Measurements from ENCODE around the gene IFI35.
A peak's percentile ranks its signal among the peaks of the same experiment; 100 is the strongest.
"Not testable (repeated sequence)": the region's sequence is repeated elsewhere in the genome, so short reads cannot be mapped to it uniquely, and the experiment has no call there.

The IFI35 gene

DNA sequence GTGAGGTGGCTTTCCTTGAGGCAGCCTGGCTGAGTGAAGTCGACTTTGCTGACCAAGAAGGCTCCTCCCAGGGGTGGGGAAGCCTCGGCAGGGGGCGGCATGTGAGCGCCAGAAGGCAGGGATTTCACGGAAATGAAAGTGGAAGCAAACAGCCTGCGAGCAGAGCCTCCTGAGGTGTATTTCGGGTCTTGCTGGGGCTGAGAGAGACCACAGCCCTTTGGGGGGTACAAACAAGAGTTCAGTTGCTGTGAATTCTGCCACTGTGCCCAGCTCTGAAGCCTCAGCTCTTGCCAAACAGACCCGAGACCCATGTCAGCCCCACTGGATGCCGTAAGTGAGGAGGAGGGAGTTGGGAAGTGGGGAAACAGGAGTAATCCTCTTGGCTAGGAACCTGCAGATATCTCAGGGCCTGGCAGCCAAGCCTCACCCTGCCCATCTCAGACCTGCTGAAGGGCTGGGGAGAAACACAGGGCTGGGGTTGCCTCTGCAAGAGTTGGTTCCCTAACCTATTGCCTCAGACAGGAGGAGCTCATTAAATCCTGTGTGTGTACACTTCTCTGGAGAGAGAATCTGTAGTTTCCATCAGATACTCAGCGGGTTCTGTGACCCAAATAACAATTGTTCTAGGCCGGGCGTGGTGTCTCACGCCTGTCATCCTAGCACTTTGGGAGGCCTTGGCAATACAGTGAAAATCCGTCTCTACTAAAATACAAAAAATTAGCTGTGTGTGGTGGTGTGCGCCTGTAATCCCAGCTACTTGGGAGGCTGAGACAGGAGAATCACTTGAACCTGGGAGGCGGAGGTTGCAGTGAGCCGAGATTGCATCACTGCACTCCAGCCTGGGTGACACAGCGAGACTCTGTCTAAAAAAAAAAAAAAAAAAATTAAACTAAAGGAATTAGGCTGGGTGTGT is at the start of gene IFI35:
Gene IFI35 (plus strand): TSS at position 146 of the 913 bp plus-strand sequence. CDS start 164 bp downstream, at position 310.
- DNase-seq, result peak; percentile 49

DNA sequence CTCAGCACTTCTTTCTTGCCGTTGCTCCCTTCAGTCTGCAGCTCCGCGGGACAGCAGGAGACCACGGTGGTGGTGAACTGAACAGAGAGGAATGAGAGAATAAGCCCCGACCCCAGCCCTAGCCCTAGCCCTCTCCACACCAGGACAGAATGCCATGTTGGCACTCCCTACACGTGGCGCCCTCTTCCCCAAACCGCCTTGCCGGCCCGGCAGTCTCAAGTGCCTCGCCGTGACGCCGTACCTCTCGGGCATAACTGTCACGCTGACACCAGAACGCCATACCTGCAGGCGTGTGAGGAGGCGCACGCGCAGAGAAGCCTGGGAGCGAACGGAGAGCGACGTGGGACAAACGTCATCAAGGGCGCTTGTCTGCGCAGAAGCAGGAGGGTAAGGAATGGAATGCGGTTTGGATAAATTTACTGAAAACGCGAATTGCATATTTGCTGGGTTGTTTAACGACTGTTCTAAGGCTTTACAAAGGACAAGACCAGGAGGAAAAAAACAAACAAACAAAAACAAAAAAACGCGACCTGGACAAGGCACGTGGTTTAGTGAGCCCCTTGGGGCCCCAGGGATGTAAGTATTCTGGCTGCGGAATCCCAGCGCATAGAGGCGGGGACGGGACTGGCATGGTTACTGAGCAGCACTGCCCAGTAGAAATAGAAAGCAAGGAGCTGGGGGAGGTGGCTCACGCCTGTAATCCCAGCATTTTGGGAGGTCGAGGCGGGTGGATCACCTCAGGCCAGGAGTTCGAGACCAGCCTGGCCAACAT is 42.2 kb upstream of the IFI35 start, which contains the start of gene AARSD1:
Gene AARSD1 (minus strand): TSS at position 294 of the 772 bp plus-strand sequence. CDS start 14 bp downstream, at position 280.
- DNase-seq, result peak; percentile 65

DNA sequence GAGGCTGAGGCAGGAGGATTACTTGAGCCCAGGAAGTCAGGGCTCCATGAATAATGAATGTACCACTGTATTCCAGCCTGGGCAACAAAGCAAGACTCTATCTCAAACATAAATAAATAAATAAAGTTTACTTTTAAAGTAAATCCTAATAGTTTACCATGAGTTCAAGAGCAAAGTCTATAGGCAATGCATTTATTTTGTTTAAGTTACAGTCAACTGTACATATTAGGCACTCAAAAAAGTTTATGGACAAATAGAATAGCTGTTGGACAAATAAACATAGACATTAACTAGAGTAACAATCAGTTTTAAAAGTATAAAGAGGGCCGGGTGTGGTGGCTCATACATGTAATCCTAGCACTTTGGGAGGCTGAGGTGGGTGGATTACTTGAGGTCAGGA is 38.7 kb upstream of the IFI35 start:
- DNase-seq, result no peak

DNA sequence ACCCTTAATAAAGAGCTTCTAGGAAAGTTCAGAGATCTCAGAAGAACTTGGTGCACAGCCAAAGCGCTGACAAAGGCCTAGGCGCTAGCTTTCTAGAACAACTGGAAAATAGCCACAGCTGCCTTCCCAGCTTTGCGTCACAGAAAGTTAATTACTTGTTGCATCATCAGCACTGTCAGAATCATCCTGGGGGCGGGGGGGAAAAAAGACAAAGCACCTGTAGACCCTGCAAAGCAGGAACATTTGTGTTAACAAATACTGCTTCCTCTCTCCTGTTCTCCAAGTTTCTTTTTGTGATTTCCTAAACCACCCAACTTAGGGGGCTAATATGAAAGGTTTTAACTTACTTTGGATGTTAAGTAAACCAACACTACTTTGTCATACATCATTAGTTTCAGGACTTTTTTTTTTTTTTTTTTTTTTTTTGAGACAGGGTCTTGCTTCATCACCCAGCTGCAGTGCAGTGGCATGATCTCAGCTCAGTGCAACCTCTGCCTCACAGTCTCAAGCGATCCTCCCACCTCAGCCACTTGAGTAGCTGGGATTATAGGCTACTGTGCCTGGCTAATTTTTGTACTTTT is 37.5 kb upstream of the IFI35 start:
- DNase-seq, result peak; percentile 5

DNA sequence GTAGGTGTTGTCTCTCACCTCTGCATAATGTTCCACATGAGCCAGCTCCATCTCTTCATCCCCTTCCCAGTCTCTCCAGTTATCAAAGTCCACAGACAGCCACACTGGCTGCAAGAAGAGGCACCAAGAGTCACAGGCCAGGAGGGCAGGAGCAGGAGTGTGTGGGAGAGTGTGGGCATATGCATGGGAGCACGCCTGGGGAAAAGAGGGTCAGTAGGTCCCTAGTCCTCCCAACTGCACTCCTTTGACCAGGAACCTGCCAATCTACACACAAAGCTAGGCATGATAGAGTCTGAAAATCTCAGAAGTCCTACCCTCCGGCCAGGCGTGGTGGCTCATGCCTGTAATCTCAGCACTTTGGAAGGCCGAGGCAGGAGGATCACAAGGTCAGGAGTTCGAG is 35.0 kb upstream of the IFI35 start:
- DNase-seq, result no peak

DNA sequence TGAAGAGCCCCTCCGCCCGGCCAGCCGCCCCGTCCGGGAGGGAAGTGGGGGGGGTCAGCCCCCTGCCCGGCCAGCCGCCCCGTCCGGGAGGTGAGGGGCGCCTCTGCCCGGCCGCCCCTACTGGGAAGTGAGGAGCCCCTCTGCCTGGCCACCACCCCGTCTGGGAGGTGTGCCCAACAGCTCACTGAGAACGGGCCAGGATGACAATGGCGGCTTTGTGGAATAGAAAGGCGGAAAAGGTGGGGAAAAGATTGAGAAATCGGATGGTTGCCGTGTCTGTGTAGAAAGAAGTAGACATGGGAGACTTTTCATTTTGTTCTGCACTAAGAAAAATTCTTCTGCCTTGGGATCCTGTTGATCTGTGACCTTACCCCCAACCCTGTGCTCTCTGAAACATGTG is 33.3 kb upstream of the IFI35 start:
- DNase-seq, result not testable (repeated sequence)

DNA sequence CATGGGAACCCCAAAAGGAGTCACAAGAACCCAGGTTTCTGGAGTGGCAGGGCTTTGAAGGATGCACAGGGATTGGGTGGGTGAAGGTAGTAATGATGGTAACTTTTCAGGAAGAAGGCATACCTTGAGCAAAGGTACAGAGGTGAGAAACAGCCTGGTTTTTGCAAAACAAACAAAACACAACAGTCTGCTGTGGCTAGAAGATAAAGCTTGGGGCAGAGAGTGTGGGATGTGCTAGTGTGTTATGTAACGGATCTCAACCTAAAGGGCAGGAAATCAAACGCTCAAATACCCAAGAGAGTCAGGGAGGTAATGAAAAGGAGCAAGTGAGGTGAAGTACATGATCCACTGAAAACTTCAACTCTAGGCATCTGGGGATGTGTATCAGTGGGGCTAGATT is 31.3 kb upstream of the IFI35 start:
- no peak for DNase-seq

DNA sequence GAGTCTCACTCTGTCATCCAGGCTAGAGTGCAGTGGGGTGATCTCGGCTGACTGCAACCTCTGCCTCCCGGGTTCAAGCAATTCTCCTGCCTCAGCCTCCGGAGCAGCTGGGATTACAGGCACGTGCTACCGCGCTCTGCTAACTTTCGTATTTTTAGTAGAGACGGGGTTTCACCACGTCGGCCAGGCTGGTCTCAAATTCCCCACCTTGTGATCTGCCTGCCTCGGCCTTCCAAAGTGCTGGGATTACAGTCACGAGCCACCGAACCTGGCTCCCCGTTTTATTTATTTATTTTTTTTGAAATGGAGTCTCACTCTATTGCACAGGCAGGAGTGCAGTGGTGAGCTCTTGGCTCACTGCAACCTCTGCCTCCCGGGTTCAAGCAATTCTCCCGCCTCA is 30.9 kb upstream of the IFI35 start:
- DNase-seq, result not testable (repeated sequence)

DNA sequence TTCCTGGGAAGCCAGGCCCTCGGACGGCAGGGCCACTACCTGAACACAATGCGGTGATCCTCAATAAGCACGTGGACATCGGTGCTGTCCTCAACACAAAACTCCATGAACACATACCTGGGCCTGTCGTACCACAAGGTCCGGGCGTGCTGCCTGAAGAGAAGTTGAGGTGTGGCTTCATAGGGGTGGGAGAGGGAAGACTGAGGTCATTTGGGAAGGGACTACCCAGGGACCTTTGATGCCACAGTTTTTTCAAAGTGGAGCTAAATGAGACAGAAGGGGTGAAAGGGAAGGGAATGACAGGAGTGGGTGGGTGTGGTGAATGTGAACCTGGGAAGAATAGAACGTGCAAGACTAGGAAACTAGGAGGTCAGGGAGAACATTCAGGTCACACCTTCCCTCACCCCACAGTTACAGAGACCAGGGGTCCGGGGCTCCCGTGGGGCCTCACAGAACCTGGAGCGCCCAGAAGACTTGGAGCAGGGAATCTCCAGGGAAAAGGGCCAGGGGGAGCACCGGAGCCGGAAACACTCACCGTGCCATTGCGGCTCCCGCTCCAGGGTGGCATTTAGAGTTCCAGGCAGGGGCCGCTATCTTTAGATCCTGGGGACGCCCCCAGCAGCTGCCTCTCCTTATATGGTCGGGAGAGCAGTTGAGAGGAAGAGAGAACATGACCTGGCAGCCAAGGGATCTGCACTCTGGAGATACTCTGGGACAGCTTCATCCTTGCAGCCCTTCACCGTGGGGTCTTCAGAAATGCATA is 26.9 kb upstream of the IFI35 start, which contains the start of gene PTGES3L:
Gene PTGES3L (minus strand): TSS at position 570 of the 763 bp plus-strand sequence. CDS start 27 bp downstream, at position 543.
- no peak for DNase-seq

DNA sequence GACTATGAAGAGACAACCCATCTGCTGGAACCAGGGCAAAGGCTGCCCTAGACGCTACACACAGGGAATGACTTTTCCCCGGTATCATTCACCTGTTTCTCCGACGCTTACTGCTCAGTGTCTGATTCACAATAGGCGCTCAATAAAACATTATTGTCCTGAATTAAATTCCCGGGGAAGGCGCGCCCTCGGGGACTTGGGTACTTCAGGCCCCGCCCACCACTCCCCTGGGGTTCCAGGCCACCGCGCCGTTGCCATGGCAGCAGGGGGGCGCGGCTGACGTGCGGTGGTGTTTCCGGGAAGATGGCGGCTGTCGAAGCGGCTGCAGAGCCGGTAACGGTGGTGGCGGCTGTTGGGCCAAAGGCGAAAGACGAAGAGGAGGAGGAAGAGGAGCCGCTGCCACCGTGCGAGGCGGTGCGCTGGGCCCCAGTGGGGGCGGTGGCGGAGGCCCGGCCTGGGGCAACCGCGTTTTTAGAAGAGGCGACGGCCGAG is 26.3 kb upstream of the IFI35 start, which contains the start of gene RUNDC1:
Gene RUNDC1 (plus strand): TSS at position 292 of the 492 bp plus-strand sequence. CDS start 12 bp downstream, at position 304.
- no peak for DNase-seq

DNA sequence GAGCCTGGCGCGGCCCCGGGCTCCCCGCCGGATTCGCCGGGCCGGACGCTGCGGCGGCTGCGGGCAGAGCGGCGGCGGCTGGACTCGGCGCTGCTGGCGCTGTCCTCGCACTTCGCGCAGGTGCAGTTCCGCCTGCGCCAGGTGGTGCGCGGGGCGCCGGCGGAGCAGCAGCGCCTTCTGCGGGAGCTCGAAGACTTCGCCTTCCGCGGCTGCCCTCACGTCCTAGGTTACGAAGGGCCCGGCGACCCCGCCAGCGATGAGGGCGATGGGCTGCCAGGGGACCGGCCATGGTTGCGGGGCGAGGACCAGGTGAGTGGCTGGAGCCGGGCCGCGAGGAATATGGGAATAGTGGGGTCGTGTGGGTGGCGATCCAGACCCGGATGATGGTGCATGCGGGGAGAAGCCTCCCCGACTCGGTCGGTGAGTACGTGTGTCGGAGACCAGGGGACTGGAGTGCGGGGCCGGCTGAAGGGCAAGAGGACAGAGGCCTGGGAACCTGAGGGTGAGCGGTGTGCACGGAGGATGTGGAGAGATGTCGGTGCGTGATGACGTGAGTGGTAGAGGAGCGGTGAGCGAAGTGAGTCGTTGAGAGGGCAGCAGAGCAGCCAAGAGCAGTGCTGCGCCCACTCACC is 25.7 kb upstream of the IFI35 start:
- DNase-seq, result peak; percentile 13

DNA sequence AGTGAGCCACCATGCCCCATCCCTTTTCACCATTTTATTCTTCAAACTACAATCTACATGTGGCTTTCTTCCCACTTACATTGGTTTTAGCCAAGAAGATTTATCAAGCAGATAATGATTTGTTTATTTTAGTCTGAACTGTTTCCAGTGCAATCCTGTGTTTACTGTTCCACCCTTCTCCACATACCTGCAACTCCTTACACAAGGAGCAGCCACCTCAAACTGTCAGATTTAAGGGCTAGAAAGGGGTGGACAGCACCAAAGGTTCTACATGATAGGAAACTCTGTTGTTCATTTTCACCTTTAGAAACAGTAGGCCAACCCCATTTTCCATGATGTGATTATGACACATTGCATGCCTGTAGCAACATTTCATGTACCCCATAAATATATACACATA is 24.3 kb upstream of the IFI35 start:
- no peak for DNase-seq

DNA sequence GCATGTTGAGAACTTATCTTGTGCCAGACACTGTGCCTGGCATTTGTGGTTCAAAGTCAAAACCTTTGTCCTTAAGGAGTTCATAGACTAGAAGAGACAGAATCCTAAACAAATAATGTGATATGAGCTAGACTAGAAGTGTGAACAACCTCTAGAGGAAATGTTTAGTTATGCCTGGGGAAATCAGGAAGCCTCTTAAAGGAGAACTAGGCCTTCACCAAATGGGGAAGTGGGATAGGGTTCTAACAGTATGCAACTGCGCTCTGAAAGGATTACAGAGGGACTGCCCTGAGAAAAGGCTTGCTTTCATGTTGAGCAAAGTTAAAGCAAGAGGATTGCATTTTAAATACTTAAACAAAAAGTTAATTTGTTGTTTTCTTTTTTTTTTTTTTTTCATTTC is 21.4 kb upstream of the IFI35 start:
- DNase-seq, result peak; percentile 71

DNA sequence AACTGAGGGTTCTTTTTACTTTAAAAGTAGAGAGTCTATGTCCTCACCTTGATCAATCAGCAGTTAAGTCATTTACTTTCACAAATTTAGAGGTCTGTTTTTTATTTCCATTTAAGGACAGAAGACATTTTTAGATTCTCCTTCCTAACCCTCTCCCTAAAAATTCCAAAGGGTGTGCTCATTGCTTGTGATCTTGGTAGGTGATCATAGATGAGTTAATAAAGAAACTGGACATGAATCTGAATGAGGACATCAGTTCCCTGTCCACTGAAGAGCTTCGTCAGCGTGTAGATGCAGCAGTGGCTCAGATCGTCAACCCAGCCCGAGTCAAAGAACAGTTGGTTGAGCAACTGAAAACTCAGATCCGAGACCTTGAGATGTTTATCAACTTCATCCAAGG is 17.4 kb upstream of the IFI35 start:
- DNase-seq, result no peak

DNA sequence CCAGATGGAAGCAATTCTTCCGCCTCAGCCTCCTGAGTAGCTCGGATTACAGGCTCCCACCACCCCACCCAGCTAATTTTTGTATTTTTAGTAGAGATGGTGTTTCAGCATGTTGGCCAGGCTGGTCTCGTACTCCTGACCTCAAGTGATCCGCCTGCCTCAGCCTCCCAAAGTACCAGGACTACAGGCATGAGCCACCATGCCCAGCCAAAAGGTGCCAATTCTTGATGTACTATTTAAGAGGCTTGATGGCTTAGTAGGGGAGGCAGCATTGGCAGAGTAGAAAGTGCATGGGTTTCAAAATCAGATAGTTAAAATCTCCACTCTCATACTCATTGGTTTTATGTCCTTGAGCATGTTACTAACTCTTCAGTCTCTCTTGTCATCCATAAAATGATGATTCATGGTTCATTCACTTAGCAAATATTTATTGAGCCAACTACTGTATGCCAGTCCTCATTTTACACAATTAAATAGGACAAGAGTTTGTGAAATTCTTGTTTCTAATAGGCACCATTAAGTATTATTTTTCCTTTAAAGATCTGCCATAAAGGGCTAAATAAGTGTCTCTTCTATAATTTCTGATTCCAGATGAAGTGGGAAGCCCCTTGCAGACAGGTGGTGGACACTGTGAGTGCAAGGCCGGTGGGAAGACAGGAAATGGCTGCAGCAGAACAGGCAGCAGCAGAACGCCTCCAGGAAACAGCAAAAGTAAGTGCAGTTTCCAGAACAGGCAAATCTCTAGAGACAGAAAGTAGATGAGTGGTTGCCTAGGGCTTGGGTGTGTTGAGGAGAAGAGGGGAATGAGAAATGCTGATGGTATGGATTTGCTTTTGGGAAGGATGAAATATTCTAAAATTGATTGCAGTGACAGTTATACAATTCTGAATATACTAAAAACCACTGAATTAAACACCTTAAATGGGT is 16.6 kb upstream of the IFI35 start:
- no peak for DNase-seq

DNA sequence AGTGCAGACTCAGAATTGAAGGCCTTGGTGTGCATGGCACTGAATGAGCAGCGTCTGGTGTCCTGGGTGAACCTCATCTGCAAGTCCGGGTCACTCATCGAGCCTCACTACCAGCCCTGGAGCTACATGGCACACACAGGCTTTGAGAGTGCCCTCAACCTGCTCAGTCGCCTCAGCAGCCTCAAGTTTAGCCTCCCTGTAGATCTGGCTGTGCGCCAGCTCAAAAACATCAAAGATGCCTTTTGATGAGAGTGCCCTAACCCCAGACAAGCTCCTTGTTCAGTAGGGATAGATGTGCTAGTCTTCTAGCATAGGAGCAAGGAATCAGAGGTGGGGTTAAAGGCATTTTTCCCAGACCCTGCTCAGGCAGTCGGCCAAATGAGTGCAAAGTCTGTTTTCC is 15.1 kb upstream of the IFI35 start:
- DNase-seq, result no peak

DNA sequence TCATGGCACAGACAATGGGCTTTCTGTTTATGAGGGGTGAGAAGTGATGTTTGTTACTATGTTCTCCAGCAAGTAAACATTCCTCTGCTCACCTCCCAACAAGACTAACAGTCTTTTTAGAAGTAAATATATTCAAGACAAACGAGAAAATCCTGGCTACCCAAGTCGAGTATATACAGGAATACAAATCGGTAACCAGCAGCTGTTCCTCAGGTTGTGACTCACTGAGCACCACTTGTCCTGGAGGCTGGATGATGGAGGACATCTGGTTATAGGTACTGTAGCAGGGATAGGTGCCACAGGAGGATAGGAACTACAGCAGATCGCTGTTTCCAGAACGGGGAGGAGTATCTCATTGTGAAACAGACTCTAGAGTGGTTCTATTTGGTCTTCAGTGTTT is 13.7 kb upstream of the IFI35 start:
- no peak for DNase-seq

DNA sequence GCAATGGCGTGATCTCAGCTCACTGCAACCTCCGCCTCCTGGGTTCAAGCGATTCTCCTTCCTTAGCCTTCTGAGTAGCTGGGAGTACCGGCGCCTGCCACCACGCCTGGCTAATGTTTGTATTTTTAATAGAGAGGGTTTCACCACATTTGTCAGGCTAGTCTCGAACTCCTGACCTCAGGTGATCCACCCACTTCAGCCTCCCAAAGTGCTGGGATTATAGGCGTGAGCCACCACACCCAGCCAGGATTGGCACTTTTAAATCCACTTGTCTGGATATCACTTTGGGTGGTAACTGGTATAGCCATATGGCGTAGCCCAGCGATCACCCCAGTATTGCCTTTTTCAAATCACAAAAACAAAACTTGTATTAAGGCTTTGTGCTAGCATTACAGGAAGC is 12.7 kb upstream of the IFI35 start:
- not testable (repeated sequence) for DNase-seq

DNA sequence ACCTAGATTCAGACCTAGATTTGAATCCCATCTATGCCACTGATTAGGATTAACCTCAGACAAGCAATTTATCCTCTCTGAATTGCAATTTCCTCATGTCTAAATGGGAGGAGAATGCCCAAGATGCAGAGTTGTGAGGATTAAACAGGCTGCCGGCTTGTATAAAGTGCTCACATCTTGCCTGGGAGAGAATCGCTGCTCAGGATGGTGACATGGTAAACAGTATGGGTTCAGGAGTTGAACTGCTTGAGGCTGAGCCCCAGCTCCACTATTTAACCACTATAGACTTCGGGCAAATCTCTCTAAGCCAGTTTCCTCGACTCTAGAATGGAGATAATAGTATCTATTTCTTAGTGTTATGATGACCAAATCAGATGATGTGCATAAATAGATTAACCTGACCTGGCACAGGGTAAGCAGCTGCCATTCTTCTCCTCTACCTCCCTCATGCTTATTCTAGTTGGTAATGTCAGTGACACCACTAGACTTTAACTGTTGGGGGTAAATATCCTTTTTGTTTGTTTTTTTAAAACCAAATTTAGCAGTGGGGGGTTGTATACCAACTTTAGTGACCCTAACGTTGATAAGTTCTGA is 9.1 kb upstream of the IFI35 start:
- DNase-seq, result no peak

Measured in SIG-M5 (cell line).